Upper lobe of left lung (tissue), 6 donors: ENCODE data around the gene SLC25A21. TPM values are rescaled to one million over a fixed set of nuclear protein-coding genes. Genes with fewer than 3 reads are reported as not detected.
A peak's percentile ranks its signal among the peaks of the same experiment; 100 is the strongest.
"Not testable (repeated sequence)": the region's sequence is repeated elsewhere in the genome, so short reads cannot be mapped to it uniquely, and the experiment has no call there.

Experiments used
- ATAC-seq, 2 donors: fragments of 200-7000 bp; cut with Tn5 transposase; one replicate each; pipeline ENCODE4 v1.9.1; 2022; ENCODE audit warnings: mild to moderate bottlenecking in 2 of 2, moderate library complexity in 2 of 2; ENCODE audit not compliant: low FRiP score in 2 of 2
- DNase-seq, 2 donors: peaks; one replicate each; pipeline ENCODE4 v3.0.0-alpha.2; 2019 to 2020
- H3K27ac ChIP-seq, 4 donors: fragments of 200-600 bp; sonication (generic); one replicate each; pipeline ENCODE4 v1.5.1; 2016 to 2019
- H3K27me3 ChIP-seq, 4 donors: fragments of 200-600 bp; sonication (generic); one replicate each; pipeline ENCODE4 v1.5.1; 2017 to 2019
- H3K36me3 ChIP-seq, 4 donors: fragments of 200-600 bp; sonication (generic); one replicate each; pipeline ENCODE4 v1.5.1; 2016 to 2019
- H3K4me1 ChIP-seq, 4 donors: fragments of 200-600 bp; sonication (generic); one replicate each; pipeline ENCODE4 v1.5.1; 2018 to 2019
- H3K4me3 ChIP-seq, 4 donors: fragments of 200-600 bp; sonication (generic); one replicate each; pipeline ENCODE4 v1.5.1; 2017 to 2019; ENCODE audit warnings: mild to moderate bottlenecking in 2 of 4, moderate library complexity in 1 of 4
- H3K9me3 ChIP-seq, 4 donors: fragments of 200-600 bp; sonication (generic); one replicate each; pipeline ENCODE4 v1.5.1; 2018 to 2019
- EP300 ChIP-seq, 4 donors: sonication (generic); formaldehyde crosslinking; IDR thresholded peaks; one replicate each; pipeline ENCODE4 v1.5.1; 2017; ENCODE audit warnings: antibody characterized with exemption in 4 of 4, control low read depth in 2 of 4
- POLR2A ChIP-seq, 4 donors: fragments of 450-650 bp; IDR thresholded peaks; one replicate each; pipeline ENCODE4 v1.5.1; 2016 to 2017; ENCODE audit warnings: antibody characterized with exemption in 4 of 4, mild to moderate bottlenecking in 2 of 4
- POLR2AphosphoS5 ChIP-seq, 2 donors: sonication (generic); formaldehyde crosslinking; IDR thresholded peaks; one replicate each; pipeline ENCODE4 v1.5.1; 2017; ENCODE audit warnings: antibody characterized with exemption in 2 of 2
- WGBS, 2 donors: methylation state at CpG; one replicate each; pipeline ENCODE4 v1.1.5; 2017 to 2018; 5-methylcytosine and 5-hydroxymethylcytosine counted together
- total RNA-seq, 6 donors: library from RNA; depleted of rRNA in 4 of 6; stranded (reverse); fragments of >200 nt in 4 of 6; gene quantifications; one replicate each; pipeline versions ENCODE4 v1.1.0 to v1.2.1, GENCODE V29; 2016 to 2021
- TF ChIP-seq, protein P1 (sequence below), 6 experiments: fragments of 450-650 bp in 4 of 6; fragments of 200-600 bp in 2 of 6; sonication (generic) in 2 of 6; IDR thresholded peaks; one replicate each; pipeline ENCODE4 v1.5.1; 2016 to 2019; ENCODE audit warnings: antibody characterized with exemption in 6 of 6
- donor health status: DM: no; HTN: no; CAD: no; lungs with moderate emphysema.
- donor health status: DM: no; HTN: yes; CAD: no; lungs with severe emphysema.

The SLC25A21 gene
- total RNA-seq, 6 donors from 2014 or later, result 0.15 to 1.7 (median 0.30) TPM; not detected in 3

DNA sequence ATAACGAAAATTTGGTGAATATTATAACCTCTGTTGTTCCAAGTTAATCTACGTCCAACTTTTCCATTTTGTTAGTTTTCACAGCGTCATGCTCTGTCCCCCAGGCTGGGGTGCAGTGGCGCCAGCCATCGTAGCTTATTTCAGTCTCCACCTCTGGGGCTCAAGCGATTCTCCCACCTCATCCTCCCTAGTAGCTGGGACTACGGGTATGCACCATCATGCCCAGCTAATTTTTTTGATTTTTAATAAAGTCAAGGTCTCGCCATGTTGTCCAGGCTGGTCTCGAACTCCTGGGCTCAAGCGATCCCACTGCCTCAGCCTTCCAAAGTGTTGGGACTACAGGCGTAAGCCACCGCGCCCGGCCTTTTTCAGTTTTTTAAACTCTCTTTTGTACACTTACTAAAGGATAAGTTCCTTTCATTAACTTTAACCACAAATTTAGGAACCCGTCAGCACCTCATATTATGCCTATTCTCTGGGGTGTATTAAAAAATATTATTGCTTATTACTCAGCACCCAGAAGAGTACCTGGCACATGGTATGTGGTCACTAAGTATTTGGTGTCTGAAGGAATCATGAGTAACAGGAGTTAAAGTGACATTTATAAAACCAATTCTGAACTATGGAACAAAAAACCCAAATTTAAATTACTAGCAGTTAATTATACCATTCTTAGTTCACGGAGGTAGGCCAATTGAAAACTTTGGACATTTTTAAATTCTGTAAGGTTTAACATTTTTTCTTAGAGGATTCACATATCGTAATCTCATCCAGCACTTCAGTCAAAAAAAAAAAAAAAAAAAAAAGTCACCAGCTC is 24.4 kb upstream of the SLC25A21 start:
- Histone ChIP-seq H3K9me3 (no peaks in the 10 kb centered on the region), H3K27ac (peak overlapping the region; percentile 79 to 88 (median 84)), H3K4me1 (peaks cover 0 to 13% (median 6%) of the 10 kb centered on the region in 4 donors), H3K36me3 (no peaks in the 10 kb centered on the region), H3K4me3 (peak overlapping the region in 3 of 4 donors; percentile 46 to 69 (median 59)), H3K27me3 (no peaks in the 10 kb centered on the region)
- TF ChIP-seq POLR2AphosphoS5 (IDR thresholded peaks at IDR 0.05), result no peak
- TF ChIP-seq EP300 (IDR thresholded peaks at IDR 0.05), result no peak
- TF ChIP-seq POLR2A (IDR thresholded peaks at IDR 0.05), result no peak
- WGBS, 2 donors, result 89 to 92% methylated on average over 17 of the region's 17 CpGs
- ATAC-seq (no peak), DNase-seq (no peak)

DNA sequence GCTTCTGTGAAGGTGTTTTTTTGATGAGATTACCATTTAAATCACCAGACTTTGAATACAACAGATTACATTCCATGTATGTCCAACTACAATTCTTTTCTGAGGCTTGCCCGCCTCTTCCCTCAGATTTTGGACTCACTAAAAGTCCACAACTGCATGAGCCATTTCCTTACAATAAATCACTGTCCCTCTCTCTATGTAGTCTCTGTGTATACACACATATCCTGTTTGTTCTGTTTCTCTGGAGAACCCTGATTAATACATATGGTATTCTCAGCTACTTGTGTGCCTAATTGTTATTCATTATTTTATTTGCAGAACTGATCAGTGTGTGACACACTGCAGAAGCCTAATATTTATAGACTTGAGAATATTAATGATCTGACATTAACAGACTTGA is 22.9 kb upstream of the SLC25A21 start:
- Histone ChIP-seq H3K27ac (peak overlapping the region in 1 of 4 donors; percentile 69), H3K9me3 (no peaks in the 10 kb centered on the region), H3K4me1 (peaks cover 0 to 13% (median 6%) of the 10 kb centered on the region in 4 donors), H3K4me3 (no peak overlapping the region), H3K27me3 (no peaks in the 10 kb centered on the region), H3K36me3 (no peaks in the 10 kb centered on the region)
- TF ChIP-seq POLR2AphosphoS5 (IDR thresholded peaks at IDR 0.05) (no peak), EP300 (IDR thresholded peaks at IDR 0.05) (no peak)
- TF ChIP-seq, protein P1, sequence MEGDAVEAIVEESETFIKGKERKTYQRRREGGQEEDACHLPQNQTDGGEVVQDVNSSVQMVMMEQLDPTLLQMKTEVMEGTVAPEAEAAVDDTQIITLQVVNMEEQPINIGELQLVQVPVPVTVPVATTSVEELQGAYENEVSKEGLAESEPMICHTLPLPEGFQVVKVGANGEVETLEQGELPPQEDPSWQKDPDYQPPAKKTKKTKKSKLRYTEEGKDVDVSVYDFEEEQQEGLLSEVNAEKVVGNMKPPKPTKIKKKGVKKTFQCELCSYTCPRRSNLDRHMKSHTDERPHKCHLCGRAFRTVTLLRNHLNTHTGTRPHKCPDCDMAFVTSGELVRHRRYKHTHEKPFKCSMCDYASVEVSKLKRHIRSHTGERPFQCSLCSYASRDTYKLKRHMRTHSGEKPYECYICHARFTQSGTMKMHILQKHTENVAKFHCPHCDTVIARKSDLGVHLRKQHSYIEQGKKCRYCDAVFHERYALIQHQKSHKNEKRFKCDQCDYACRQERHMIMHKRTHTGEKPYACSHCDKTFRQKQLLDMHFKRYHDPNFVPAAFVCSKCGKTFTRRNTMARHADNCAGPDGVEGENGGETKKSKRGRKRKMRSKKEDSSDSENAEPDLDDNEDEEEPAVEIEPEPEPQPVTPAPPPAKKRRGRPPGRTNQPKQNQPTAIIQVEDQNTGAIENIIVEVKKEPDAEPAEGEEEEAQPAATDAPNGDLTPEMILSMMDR (IDR thresholded peaks at IDR 0.05), result no peak
- no peak for ATAC-seq
- WGBS, 2 donors, result 67 to 68% methylated on average over 1 of the region's 1 CpG
- DNase-seq, result no peak

DNA sequence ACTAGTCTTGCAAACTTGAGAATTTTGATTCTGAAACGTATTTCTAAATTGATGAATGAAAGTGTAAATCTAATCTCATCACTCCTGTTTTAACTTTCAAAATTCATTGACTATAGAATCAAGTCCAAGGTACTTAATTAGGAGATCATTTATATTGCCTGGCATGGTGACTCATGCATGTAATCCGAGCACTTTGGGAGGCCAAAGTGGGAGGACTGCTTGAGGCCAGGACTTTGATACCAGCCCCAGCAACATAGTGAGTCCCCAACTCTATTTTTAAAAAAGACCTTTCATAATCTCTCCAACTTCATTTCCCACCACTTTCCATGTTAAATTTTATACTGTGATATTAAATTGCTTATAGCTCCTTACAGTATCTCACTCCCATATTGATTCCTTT is 22.3 kb upstream of the SLC25A21 start:
- TF ChIP-seq POLR2AphosphoS5 (IDR thresholded peaks at IDR 0.05), result no peak
- TF ChIP-seq EP300 (IDR thresholded peaks at IDR 0.05), result no peak
- TF ChIP-seq, protein P1 (IDR thresholded peaks at IDR 0.05), result no peak
- TF ChIP-seq POLR2A (IDR thresholded peaks at IDR 0.05), result no peak
- WGBS, 2 donors, result 91 to 93% methylated on average over 2 of the region's 2 CpGs
- Histone ChIP-seq H3K27me3 (no peaks in the 10 kb centered on the region), H3K4me1 (peaks cover 0 to 13% (median 6%) of the 10 kb centered on the region in 4 donors), H3K9me3 (no peaks in the 10 kb centered on the region), H3K4me3 (no peak overlapping the region), H3K36me3 (no peaks in the 10 kb centered on the region), H3K27ac (peak overlapping the region in 1 of 4 donors; percentile 69)
- no peak for DNase-seq
- ATAC-seq, result no peak

DNA sequence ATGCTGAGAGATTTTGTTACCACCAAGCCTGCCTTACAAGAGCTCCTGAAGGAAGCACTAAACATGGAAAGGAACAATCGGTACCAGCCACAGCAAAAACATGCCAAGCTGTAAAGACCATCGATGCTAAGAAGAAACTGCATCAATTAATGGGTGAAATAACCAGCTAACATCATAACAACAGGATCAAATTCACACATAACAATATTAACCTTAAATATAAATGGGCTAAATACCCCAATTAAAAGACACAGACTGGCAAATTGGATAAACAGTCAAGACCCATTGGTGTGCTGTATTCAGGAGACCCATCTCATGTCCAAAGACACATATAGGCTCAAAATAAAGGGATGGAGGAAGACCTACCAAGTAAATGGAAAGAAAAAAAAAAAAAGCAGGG is 17.3 kb upstream of the SLC25A21 start:
- WGBS, 2 donors, result 92 to 98% methylated on average over 2 of the region's 2 CpGs
- H3K36me3 ChIP-seq, ATAC-seq, H3K9me3 ChIP-seq, H3K4me3 ChIP-seq, H3K4me1 ChIP-seq, H3K27ac ChIP-seq, DNase-seq, H3K27me3 ChIP-seq: not testable (repeated sequence)

DNA sequence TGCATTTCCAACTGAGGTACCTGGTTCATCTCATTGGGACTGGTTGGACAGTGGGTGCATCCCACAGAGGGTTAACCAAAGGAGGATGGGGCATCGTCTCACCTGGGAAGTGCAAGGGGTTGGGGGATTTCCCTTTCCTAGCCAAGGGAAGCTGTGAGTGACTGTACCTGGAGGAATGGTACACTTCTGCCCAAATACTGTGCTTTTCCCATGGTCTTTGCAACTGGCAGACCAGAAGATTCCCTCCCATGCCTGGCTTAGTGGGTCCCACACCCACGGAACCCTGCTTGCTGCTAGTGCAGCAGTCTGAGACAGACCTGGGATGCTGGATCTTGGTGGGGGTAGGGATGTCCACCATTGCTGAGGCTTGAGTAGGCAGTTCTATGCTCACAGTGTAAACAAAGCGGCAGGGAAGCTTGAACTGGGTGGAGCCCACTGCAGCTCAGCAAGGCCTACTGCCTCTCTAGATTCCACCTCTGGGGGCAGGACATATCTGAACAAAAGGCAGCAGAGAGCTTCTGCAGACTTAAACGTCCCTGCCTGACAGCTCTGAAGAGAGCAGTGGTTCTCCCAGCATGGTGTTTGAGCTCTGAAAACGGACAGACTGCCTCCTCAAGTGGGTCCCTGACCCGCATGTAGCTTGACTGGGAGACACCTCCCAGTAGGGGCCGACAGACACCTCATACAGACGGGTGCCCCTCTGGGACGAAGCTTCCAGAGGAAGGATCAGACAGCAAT is 15.6 kb upstream of the SLC25A21 start:
- not testable (repeated sequence) for H3K9me3 ChIP-seq, H3K4me3 ChIP-seq, H3K27ac ChIP-seq, H3K27me3 ChIP-seq, H3K4me1 ChIP-seq, DNase-seq, ATAC-seq, H3K36me3 ChIP-seq
- WGBS, 2 donors, result 82 to 91% methylated on average over 4 to 9 of the region's 9 CpGs

DNA sequence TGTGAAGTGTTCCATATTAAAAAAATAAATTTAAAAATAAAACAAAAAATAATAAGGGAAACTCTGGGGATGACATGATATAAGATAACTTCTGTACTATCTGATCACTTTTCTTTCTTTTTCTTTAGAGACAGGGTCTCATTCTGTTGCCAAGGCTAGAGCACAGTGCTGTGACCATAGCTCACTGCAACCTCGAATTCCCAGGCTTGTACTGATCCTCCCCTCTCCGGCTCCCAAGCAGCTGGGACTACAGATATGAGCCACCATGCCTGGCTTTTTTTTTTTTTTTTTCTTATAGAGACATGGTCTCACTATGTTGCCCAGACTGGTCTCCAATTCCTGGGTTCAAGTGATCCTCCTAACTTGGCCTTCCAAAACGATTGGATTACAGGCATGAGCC is 14.9 kb upstream of the SLC25A21 start:
- 77 to 82% methylated on average over 3 of the region's 3 CpGs for WGBS, 2 donors
- H3K27me3 ChIP-seq, result no peaks in the 10 kb centered on the region
- ATAC-seq, result no peak
- H3K27ac ChIP-seq, result no peak overlapping the region
- no peak overlapping the region for H3K4me3 ChIP-seq
- no peaks in the 10 kb centered on the region for H3K9me3 ChIP-seq
- H3K36me3 ChIP-seq, result no peaks in the 10 kb centered on the region
- TF ChIP-seq, protein P1 (IDR thresholded peaks at IDR 0.05), result no peak
- TF ChIP-seq POLR2A (IDR thresholded peaks at IDR 0.05), result no peak
- TF ChIP-seq POLR2AphosphoS5 (IDR thresholded peaks at IDR 0.05), result no peak
- no peak for TF ChIP-seq EP300 (IDR thresholded peaks at IDR 0.05)
- H3K4me1 ChIP-seq, result no peaks in the 10 kb centered on the region
- no peak for DNase-seq
